GM23338 (cell line): ENCODE data around the gene NAPSA. TPM values are rescaled to one million over a fixed set of nuclear protein-coding genes. Genes with fewer than 3 reads are reported as not detected.

ENCODE experiments used
- ATAC-seq: fragments of 200-7000 bp; cut with Tn5 transposase; 3 replicates; pipeline ENCODE4 v1.9.1; 2020
- DNase-seq: peaks from one replicate; pipeline ENCODE4 v3.0.0-alpha.2; 2015; ENCODE audit warnings: low spot score
- H2AFZ ChIP-seq: fragments of 200-600 bp; sonication (generic); 2 replicates; pipeline ENCODE4 v1.8.0; 2016; ENCODE audit warnings: antibody characterized with exemption, mild to moderate bottlenecking, moderate library complexity
- H3F3A ChIP-seq: fragments of 200-600 bp; sonication (generic); replicated peaks from 2 replicates; pipeline ENCODE4 v1.8.0; 2017; ENCODE audit warnings: antibody characterized with exemption, mixed run types, low read depth
- H3K27ac ChIP-seq: fragments of 200-600 bp; sonication (generic); 2 replicates; pipeline ENCODE4 v1.6.1; 2016; ENCODE audit warnings: low read depth
- H3K27me3 ChIP-seq: fragments of 200-600 bp; sonication (generic); 2 replicates; pipeline ENCODE4 v1.8.0; 2016; ENCODE audit warnings: mild to moderate bottlenecking, mixed run types, moderate library complexity; ENCODE audit not compliant: insufficient read depth
- H3K36me3 ChIP-seq: fragments of 200-600 bp; sonication (generic); 2 replicates; pipeline ENCODE4 v1.8.0; 2016; ENCODE audit warnings: mild to moderate bottlenecking; ENCODE audit not compliant: insufficient read depth
- H3K4me1 ChIP-seq: fragments of 200-600 bp; sonication (generic); 2 replicates; pipeline ENCODE4 v1.8.0; 2016; ENCODE audit warnings: mild to moderate bottlenecking, moderate library complexity; ENCODE audit not compliant: insufficient read depth
- H3K4me2 ChIP-seq: fragments of 200-600 bp; sonication (generic); 2 replicates; pipeline ENCODE4 v1.7.1; 2017; ENCODE audit warnings: mixed run types
- H3K4me3 ChIP-seq: fragments of 200-600 bp; sonication (generic); 2 replicates; pipeline ENCODE4 v1.6.1; 2016; ENCODE audit warnings: mixed run types
- H3K79me2 ChIP-seq: fragments of 200-600 bp; sonication (generic); replicated peaks from 2 replicates; pipeline ENCODE4 v1.8.0; 2017; ENCODE audit warnings: mild to moderate bottlenecking; ENCODE audit not compliant: insufficient read depth
- H3K9me2 ChIP-seq: fragments of 200-600 bp; sonication (generic); 2 replicates; pipeline ENCODE4 v1.8.0; 2017; ENCODE audit not compliant: insufficient read depth
- H4K20me1 ChIP-seq: fragments of 200-600 bp; sonication (generic); replicated peaks from 2 replicates; pipeline ENCODE4 v1.8.0; 2017; ENCODE audit warnings: mild to moderate bottlenecking; ENCODE audit not compliant: insufficient read depth
- H3K27ac Mint-ChIP-seq: 2 replicates; pipeline ENCODE4 v1.8.0; 2020; ENCODE audit warnings: inconsistent platforms, mild to moderate bottlenecking, moderate library complexity, mixed read lengths
- H3K27me3 Mint-ChIP-seq: 3 replicates; pipeline ENCODE4 v1.8.0; 2022; ENCODE audit warnings: low read depth, mild to moderate bottlenecking, moderate library complexity, mixed read lengths, inconsistent platforms; ENCODE audit not compliant: insufficient read depth, poor library complexity
- H3K36me3 Mint-ChIP-seq: 3 replicates; pipeline ENCODE4 v1.8.0; 2021; ENCODE audit warnings: low read depth, mild to moderate bottlenecking, inconsistent platforms, moderate library complexity, mixed read lengths
- H3K4me1 Mint-ChIP-seq: 3 replicates; pipeline ENCODE4 v1.8.0; 2020; ENCODE audit warnings: mild to moderate bottlenecking, inconsistent platforms, mixed read lengths
- H3K4me3 Mint-ChIP-seq: 3 replicates; pipeline ENCODE4 v1.8.0; 2021; ENCODE audit warnings: moderate library complexity, mild to moderate bottlenecking, inconsistent platforms, mixed read lengths
- H3K9me3 Mint-ChIP-seq: 3 replicates; pipeline ENCODE4 v1.8.0; 2020; ENCODE audit warnings: moderate library complexity, mild to moderate bottlenecking, inconsistent platforms, mixed read lengths
- EZH2 ChIP-seq: fragments of 200-600 bp; sonication (generic); IDR thresholded peaks from one replicate; pipeline ENCODE4 v1.8.0; 2017; ENCODE audit warnings: antibody characterized with exemption, mild to moderate bottlenecking, low read depth; ENCODE audit not compliant: unreplicated experiment
- EZH2phosphoT487 ChIP-seq: fragments of 200-600 bp; sonication (generic); IDR thresholded peaks from one replicate; pipeline ENCODE4 v1.8.1; 2018; ENCODE audit warnings: antibody characterized with exemption; ENCODE audit not compliant: unreplicated experiment
- JUNB ChIP-seq: IDR thresholded peaks from one replicate; pipeline ENCODE4 v1.6.1; 2016; ENCODE audit warnings: antibody characterized with exemption; ENCODE audit not compliant: unreplicated experiment
- STAT1 ChIP-seq: IDR thresholded peaks from one replicate; pipeline ENCODE4 v1.6.1; 2016; ENCODE audit warnings: antibody characterized with exemption; ENCODE audit not compliant: unreplicated experiment
- ZNF114 ChIP-seq: fragments of 250-450 bp; sonication (Bioruptor Pico); IDR thresholded peaks from 2 replicates; pipeline ENCODE4 v1.5.0; 2020; ENCODE audit warnings: mild to moderate bottlenecking, moderate library complexity
- ZNF331 ChIP-seq: fragments of 250-450 bp; sonication (Bioruptor Pico); IDR thresholded peaks from 2 replicates; pipeline ENCODE4 v1.5.0; 2020; ENCODE audit warnings: low read depth, mild to moderate bottlenecking, moderate library complexity
- polyA plus RNA-seq: library from polyadenylated mRNA; unstranded; fragments of >200 nt; fragmentation: Nextera tagmentation; extraction: Ambion mirVana; gene quantifications from 2 replicates; pipeline ENCODE4 v1.2.1, GENCODE V29; 2016
- total RNA-seq: library from RNA; depleted of rRNA; stranded (reverse); fragments of >200 nt; shearing (Covaris generic); gene quantifications from 2 replicates; pipeline ENCODE4 v1.2.3, GENCODE V29; 2014
- TF ChIP-seq, protein P1 (sequence below): fragments of 250-450 bp; sonication (Bioruptor Pico); IDR thresholded peaks from 2 replicates; pipeline ENCODE4 v1.5.0; 2020; ENCODE audit warnings: mild to moderate bottlenecking, moderate library complexity
- TF ChIP-seq, protein P2 (sequence below), 2 experiments: fragments of 200-600 bp in 1 of 2; sonication (generic) in 1 of 2; conservative IDR thresholded peaks; 2 replicates each; pipeline versions ENCODE4 v1.5.1 to v1.6.1; 2016 to 2017; ENCODE audit warnings: antibody characterized with exemption in 2 of 2, low read depth in 2 of 2, mild to moderate bottlenecking in 2 of 2, moderate library complexity in 1 of 2

The NAPSA gene
- total and polyA plus RNA-seq, 2 experiments from 2014 or later: 0.14 to 0.99 TPM

DNA sequence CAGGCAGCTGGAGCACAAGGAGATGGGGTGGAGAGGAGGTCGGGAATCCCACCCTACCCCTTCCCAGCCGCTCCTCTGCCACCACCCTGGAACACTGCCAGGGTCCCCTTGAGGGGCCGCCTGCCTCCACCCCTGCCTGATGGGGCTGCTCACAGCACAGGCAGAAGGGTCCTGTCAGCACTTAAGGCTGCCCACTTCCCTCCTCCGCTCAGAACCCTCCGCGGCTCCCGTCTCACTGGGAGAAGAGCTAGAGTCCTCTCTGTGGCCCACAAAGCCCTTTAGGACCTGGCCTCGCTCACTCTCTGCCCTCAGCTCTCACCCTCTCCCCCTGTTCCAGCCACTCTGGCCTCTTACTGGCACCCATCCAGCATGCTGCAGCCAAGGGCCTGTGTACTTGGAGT lies 15.3 kb upstream of the NAPSA start (continued):
- TF ChIP-seq, protein P1, sequence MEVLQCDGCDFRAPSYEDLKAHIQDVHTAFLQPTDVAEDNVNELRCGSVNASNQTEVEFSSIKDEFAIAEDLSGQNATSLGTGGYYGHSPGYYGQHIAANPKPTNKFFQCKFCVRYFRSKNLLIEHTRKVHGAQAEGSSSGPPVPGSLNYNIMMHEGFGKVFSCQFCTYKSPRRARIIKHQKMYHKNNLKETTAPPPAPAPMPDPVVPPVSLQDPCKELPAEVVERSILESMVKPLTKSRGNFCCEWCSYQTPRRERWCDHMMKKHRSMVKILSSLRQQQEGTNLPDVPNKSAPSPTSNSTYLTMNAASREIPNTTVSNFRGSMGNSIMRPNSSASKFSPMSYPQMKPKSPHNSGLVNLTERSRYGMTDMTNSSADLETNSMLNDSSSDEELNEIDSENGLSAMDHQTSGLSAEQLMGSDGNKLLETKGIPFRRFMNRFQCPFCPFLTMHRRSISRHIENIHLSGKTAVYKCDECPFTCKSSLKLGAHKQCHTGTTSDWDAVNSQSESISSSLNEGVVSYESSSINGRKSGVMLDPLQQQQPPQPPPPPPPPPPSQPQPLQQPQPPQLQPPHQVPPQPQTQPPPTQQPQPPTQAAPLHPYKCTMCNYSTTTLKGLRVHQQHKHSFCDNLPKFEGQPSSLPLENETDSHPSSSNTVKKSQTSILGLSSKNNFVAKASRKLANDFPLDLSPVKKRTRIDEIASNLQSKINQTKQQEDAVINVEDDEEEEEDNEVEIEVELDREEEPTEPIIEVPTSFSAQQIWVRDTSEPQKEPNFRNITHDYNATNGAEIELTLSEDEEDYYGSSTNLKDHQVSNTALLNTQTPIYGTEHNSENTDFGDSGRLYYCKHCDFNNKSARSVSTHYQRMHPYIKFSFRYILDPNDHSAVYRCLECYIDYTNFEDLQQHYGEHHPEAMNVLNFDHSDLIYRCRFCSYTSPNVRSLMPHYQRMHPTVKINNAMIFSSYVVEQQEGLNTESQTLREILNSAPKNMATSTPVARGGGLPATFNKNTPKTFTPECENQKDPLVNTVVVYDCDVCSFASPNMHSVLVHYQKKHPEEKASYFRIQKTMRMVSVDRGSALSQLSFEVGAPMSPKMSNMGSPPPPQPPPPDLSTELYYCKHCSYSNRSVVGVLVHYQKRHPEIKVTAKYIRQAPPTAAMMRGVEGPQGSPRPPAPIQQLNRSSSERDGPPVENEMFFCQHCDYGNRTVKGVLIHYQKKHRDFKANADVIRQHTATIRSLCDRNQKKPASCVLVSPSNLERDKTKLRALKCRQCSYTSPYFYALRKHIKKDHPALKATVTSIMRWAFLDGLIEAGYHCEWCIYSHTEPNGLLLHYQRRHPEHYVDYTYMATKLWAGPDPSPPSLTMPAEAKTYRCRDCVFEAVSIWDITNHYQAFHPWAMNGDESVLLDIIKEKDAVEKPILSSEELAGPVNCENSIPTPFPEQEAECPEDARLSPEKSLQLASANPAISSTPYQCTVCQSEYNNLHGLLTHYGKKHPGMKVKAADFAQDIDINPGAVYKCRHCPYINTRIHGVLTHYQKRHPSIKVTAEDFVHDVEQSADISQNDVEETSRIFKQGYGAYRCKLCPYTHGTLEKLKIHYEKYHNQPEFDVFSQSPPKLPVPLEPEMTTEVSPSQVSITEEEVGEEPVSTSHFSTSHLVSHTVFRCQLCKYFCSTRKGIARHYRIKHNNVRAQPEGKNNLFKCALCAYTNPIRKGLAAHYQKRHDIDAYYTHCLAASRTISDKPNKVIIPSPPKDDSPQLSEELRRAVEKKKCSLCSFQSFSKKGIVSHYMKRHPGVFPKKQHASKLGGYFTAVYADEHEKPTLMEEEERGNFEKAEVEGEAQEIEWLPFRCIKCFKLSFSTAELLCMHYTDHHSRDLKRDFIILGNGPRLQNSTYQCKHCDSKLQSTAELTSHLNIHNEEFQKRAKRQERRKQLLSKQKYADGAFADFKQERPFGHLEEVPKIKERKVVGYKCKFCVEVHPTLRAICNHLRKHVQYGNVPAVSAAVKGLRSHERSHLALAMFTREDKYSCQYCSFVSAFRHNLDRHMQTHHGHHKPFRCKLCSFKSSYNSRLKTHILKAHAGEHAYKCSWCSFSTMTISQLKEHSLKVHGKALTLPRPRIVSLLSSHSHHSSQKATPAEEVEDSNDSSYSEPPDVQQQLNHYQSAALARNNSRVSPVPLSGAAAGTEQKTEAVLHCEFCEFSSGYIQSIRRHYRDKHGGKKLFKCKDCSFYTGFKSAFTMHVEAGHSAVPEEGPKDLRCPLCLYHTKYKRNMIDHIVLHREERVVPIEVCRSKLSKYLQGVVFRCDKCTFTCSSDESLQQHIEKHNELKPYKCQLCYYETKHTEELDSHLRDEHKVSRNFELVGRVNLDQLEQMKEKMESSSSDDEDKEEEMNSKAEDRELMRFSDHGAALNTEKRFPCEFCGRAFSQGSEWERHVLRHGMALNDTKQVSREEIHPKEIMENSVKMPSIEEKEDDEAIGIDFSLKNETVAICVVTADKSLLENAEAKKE (CRISPR knock-in tag): no peak
- TF ChIP-seq, protein P2, sequence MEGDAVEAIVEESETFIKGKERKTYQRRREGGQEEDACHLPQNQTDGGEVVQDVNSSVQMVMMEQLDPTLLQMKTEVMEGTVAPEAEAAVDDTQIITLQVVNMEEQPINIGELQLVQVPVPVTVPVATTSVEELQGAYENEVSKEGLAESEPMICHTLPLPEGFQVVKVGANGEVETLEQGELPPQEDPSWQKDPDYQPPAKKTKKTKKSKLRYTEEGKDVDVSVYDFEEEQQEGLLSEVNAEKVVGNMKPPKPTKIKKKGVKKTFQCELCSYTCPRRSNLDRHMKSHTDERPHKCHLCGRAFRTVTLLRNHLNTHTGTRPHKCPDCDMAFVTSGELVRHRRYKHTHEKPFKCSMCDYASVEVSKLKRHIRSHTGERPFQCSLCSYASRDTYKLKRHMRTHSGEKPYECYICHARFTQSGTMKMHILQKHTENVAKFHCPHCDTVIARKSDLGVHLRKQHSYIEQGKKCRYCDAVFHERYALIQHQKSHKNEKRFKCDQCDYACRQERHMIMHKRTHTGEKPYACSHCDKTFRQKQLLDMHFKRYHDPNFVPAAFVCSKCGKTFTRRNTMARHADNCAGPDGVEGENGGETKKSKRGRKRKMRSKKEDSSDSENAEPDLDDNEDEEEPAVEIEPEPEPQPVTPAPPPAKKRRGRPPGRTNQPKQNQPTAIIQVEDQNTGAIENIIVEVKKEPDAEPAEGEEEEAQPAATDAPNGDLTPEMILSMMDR (conservative IDR thresholded peaks at IDR 0.05; ENCODE audit: low read depth in 2 of 2): no peak

DNA sequence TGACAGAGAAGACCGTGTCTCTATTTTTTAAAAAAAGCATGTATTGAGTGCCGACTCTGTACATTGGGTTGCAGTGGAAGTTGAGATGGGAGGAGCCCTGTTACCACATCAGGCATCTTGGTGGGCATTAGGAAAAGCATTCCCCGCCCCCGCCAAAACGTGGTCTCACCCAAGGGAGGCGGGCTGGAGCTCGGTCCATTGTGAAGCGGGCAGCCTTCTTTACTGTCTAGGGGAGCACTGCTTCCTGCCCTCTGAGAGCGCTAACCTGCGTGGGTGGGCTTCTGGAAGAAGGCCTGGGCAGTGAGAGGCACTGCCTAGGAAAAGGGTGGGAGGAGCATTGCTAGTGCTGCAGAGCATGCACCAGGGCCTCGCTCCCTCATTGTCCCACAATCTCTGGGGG lies 14.7 kb upstream of the NAPSA start:
- H3K27ac ChIP-seq: no peak overlapping the region
- Mint-ChIP-seq H3K36me3 (peaks cover 39% of the 10 kb centered on the region), H3K4me3 (no peak overlapping the region), H3K27me3 (peaks cover 23% of the 10 kb centered on the region), H3K4me1 (peaks cover 13% of the 10 kb centered on the region), H3K27ac (no peak overlapping the region), H3K9me3 (peaks cover 6% of the 10 kb centered on the region; the same call in 1 of the 3 replicates)
- peaks cover 9% of the 10 kb centered on the region; the same call in 1 of the 2 replicates for H3K36me3 ChIP-seq
- DNase-seq: no peak
- ATAC-seq: no peak
- no peak overlapping the region for H3K4me2 ChIP-seq
- no peak overlapping the region for H3K4me3 ChIP-seq
- H2AFZ ChIP-seq: no peak overlapping the region
- H3K4me1 ChIP-seq: peaks cover 11% of the 10 kb centered on the region
- peaks cover 7% of the 10 kb centered on the region for H3K79me2 ChIP-seq
- peaks cover 4% of the 10 kb centered on the region for H4K20me1 ChIP-seq
- peaks cover 14% of the 10 kb centered on the region for H3F3A ChIP-seq
- no peaks in the 10 kb centered on the region for H3K9me2 ChIP-seq
- no peaks in the 10 kb centered on the region for H3K27me3 ChIP-seq
- TF ChIP-seq EZH2phosphoT487: no peak
- TF ChIP-seq, protein P1 (CRISPR knock-in tag): no peak
- TF ChIP-seq ZNF114 (CRISPR knock-in tag): no peak
- no peak for TF ChIP-seq STAT1
- no peak for TF ChIP-seq JUNB
- TF ChIP-seq EZH2: no peak
- no peak for TF ChIP-seq ZNF331 (CRISPR knock-in tag)
